H9 (cell line): ENCODE results near the gene SAMD7. TPM values are rescaled to one million over a fixed set of nuclear protein-coding genes. Genes with fewer than 3 reads are reported as not detected.

Experiments used
- DNase-seq: peaks from one replicate; pipeline ENCODE4 v3.0.0-alpha.2; 2017
- H2AFZ ChIP-seq: one replicate; pipeline ENCODE4 v1.6.1; 2013; ENCODE audit warnings: mild to moderate bottlenecking, low read length, control low read depth, moderate library complexity
- H2AK5ac ChIP-seq: 2 replicates; pipeline ENCODE4 v1.6.1; 2013; ENCODE audit warnings: low read length, control low read depth, mixed read lengths; ENCODE audit not compliant: insufficient read length
- H2BK120ac ChIP-seq: one replicate; pipeline ENCODE4 v1.6.1; 2013; ENCODE audit warnings: low read depth, mild to moderate bottlenecking, low read length, control low read depth, inconsistent platforms; ENCODE audit not compliant: poor library complexity, severe bottlenecking
- H2BK12ac ChIP-seq: 2 replicates; pipeline ENCODE4 v1.6.1; 2013; ENCODE audit warnings: low read length, control low read depth, mixed read lengths, low read depth; ENCODE audit not compliant: insufficient read length
- H2BK15ac ChIP-seq: 2 replicates; pipeline ENCODE4 v1.6.1; 2013; ENCODE audit warnings: low read depth, low read length, control low read depth
- H2BK20ac ChIP-seq: one replicate; pipeline ENCODE4 v1.6.1; 2013; ENCODE audit warnings: low read depth, mild to moderate bottlenecking, low read length, control low read depth, inconsistent platforms; ENCODE audit not compliant: poor library complexity, severe bottlenecking
- H2BK5ac ChIP-seq: 2 replicates; pipeline ENCODE4 v1.6.1; 2013; ENCODE audit warnings: low read length, control low read depth, mixed read lengths; ENCODE audit not compliant: insufficient read length
- H3K14ac ChIP-seq: 2 replicates; pipeline ENCODE4 v1.6.1; 2013; ENCODE audit warnings: low read length, control low read depth; ENCODE audit not compliant: insufficient read depth
- H3K18ac ChIP-seq: 2 replicates; pipeline ENCODE4 v1.6.1; 2013; ENCODE audit warnings: low read depth, mild to moderate bottlenecking, mixed read lengths, low read length, control low read depth; ENCODE audit not compliant: insufficient read length
- H3K23ac ChIP-seq: 2 replicates; pipeline ENCODE4 v1.6.1; 2013; ENCODE audit warnings: low read length, control low read depth, mixed read lengths, low read depth; ENCODE audit not compliant: insufficient read length
- H3K23me2 ChIP-seq: 2 replicates; pipeline ENCODE4 v1.6.1; 2013; ENCODE audit warnings: low read depth, mild to moderate bottlenecking, mixed read lengths, low read length, control low read depth; ENCODE audit not compliant: insufficient read length, poor library complexity, severe bottlenecking
- H3K27ac ChIP-seq: 2 replicates; pipeline ENCODE4 v1.5.1; 2013; ENCODE audit warnings: low read length, control low read depth, mixed read lengths, low read depth; ENCODE audit not compliant: insufficient read length
- H3K27me3 ChIP-seq: 2 replicates; pipeline ENCODE4 v1.6.1; 2013; ENCODE audit warnings: low read length, control low read depth, inconsistent platforms; ENCODE audit not compliant: insufficient read depth
- H3K4ac ChIP-seq: 2 replicates; pipeline ENCODE4 v1.6.1; 2013; ENCODE audit warnings: low read depth, mild to moderate bottlenecking, control low read depth, inconsistent platforms, low read length, moderate library complexity
- H3K4me1 ChIP-seq: 2 replicates; pipeline ENCODE4 v1.6.1; 2013; ENCODE audit warnings: low read length, control low read depth, inconsistent platforms; ENCODE audit not compliant: insufficient read depth
- H3K4me2 ChIP-seq: 2 replicates; pipeline ENCODE4 v1.6.1; 2013; ENCODE audit warnings: low read length, control low read depth, mixed read lengths; ENCODE audit not compliant: insufficient read length, insufficient read depth
- H3K56ac ChIP-seq: 2 replicates; pipeline ENCODE4 v1.6.1; 2013; ENCODE audit warnings: low read depth, mild to moderate bottlenecking, mixed read lengths, low read length, control low read depth; ENCODE audit not compliant: insufficient read length
- H3K79me1 ChIP-seq: 2 replicates; pipeline ENCODE4 v1.6.1; 2013; ENCODE audit warnings: low read depth, mild to moderate bottlenecking, moderate library complexity, low read length, control low read depth, inconsistent platforms; ENCODE audit not compliant: insufficient read depth, poor library complexity, severe bottlenecking
- H3K79me2 ChIP-seq: 2 replicates; pipeline ENCODE4 v1.6.1; 2013; ENCODE audit warnings: low read length, control low read depth, inconsistent platforms; ENCODE audit not compliant: insufficient read depth
- H3K9ac ChIP-seq: 2 replicates; pipeline ENCODE4 v1.6.1; 2013; ENCODE audit warnings: low read length, control low read depth, mixed read lengths; ENCODE audit not compliant: insufficient read length; ENCODE audit errors: extremely low read depth
- H3K9me3 ChIP-seq: one replicate; pipeline ENCODE4 v1.6.1; 2013; ENCODE audit warnings: low read depth, low read length, inconsistent platforms; ENCODE audit not compliant: control insufficient read depth
- H3T11ph ChIP-seq: one replicate; pipeline ENCODE4 v1.6.1; 2013; ENCODE audit warnings: mild to moderate bottlenecking, low read length, control low read depth, inconsistent platforms
- H4K20me1 ChIP-seq: one replicate; pipeline ENCODE4 v1.6.1; 2013; ENCODE audit not compliant: control insufficient read depth, insufficient read length, insufficient read depth
- H4K5ac ChIP-seq: 2 replicates; pipeline ENCODE4 v1.6.1; 2013; ENCODE audit warnings: low read depth, mild to moderate bottlenecking, mixed read lengths, low read length, control low read depth; ENCODE audit not compliant: insufficient read length
- H4K8ac ChIP-seq: replicated peaks from 2 replicates; pipeline ENCODE4 v1.6.1; 2013; ENCODE audit warnings: low read length, control low read depth, mixed read lengths, low read depth; ENCODE audit not compliant: insufficient read length
- H4K91ac ChIP-seq: 2 replicates; pipeline ENCODE4 v1.6.1; 2013; ENCODE audit warnings: low read depth, mild to moderate bottlenecking, moderate library complexity, mixed read lengths, low read length, control low read depth; ENCODE audit not compliant: insufficient read length
- H3K27ac Mint-ChIP-seq, 3 experiments: 2 replicates in 2 of 3; 3 replicates in 1 of 3; pipeline ENCODE4 v1.8.0; 2020 to 2021; ENCODE audit warnings: mixed read lengths in 3 of 3, mild to moderate bottlenecking in 1 of 3, moderate library complexity in 1 of 3
- H3K27me3 Mint-ChIP-seq: 2 replicates; pipeline ENCODE4 v1.8.0; 2021; ENCODE audit warnings: low read depth, mild to moderate bottlenecking, moderate library complexity, mixed read lengths
- H3K36me3 Mint-ChIP-seq, 3 experiments: 2 replicates in 2 of 3; 3 replicates in 1 of 3; pipeline ENCODE4 v1.8.0; 2020 to 2021; ENCODE audit warnings: low read depth in 3 of 3, mixed read lengths in 3 of 3; ENCODE audit not compliant: insufficient read depth in 1 of 3
- H3K4me1 Mint-ChIP-seq, 2 experiments: 2 replicates each; pipeline ENCODE4 v1.8.0; 2020; ENCODE audit warnings: mixed read lengths in 2 of 2
- H3K4me3 Mint-ChIP-seq, 2 experiments: 2 replicates in 1 of 2; 3 replicates in 1 of 2; pipeline ENCODE4 v1.8.0; 2020 to 2021; ENCODE audit warnings: mild to moderate bottlenecking in 2 of 2, mixed read lengths in 2 of 2, moderate library complexity in 1 of 2
- H3K9me3 Mint-ChIP-seq, 2 experiments: 2 replicates in 1 of 2; 3 replicates in 1 of 2; pipeline ENCODE4 v1.8.0; 2020; ENCODE audit warnings: mild to moderate bottlenecking in 2 of 2, mixed read lengths in 2 of 2, moderate library complexity in 1 of 2
- CTCF ChIP-seq: fragments of 200-600 bp; sonication (generic); conservative IDR thresholded peaks from 3 replicates; pipeline ENCODE4 v1.8.0; 2021; ENCODE audit warnings: antibody characterized with exemption, mild to moderate bottlenecking
- WGBS: extraction: QIAGEN DNeasy Blood & Tissue Kit; methylation state at CpG from one replicate; pipeline ENCODE4 v1.1.7; 2013; ENCODE audit warnings: missing lambda C conversion rate, low lambda C conversion rate, mixed read lengths; ENCODE audit not compliant: insufficient read length; ENCODE audit errors: extremely low coverage; 5-methylcytosine and 5-hydroxymethylcytosine counted together
- total RNA-seq: library from RNA; stranded (reverse); gene quantifications from 2 replicates; pipeline ENCODE4 v1.2.1, GENCODE V29; 2021

SAMD7 gene
- total RNA-seq, 1 experiment from 2014 or later: not detected

GRCh38 chr3:169914321-169914720 is 2.9 kb downstream of the SAMD7 start:
- no CpG with 5 or more reads among the region's 2 CpGs for whole genome bisulfite sequencing
- Histone ChIP-seq H2BK15ac (no peak overlapping the region), H2BK20ac (no peak overlapping the region)

More at GRCh38 chr3:169914321-169914720, 2.9 kb downstream of the SAMD7 start:
- TF ChIP-seq CTCF: no peak
- Mint-ChIP-seq H3K4me3 (no peak overlapping the region), H3K27ac (no peak overlapping the region), H3K36me3 (no peaks in the 10 kb centered on the region), H3K4me1 (no peaks in the 10 kb centered on the region), H3K27me3 (no peaks in the 10 kb centered on the region), H3K9me3 (no peaks in the 10 kb centered on the region; a peak in 2 of 5 replicates)
- H3K4ac ChIP-seq: no peak overlapping the region
- no peak overlapping the region for H3K4me2 ChIP-seq
- no peak overlapping the region for H2BK5ac ChIP-seq
- no peaks in the 10 kb centered on the region for H3K23me2 ChIP-seq
- no peak overlapping the region for H3T11ph ChIP-seq
- H3K56ac ChIP-seq: no peak overlapping the region
- H4K8ac ChIP-seq: no peak overlapping the region
- no peaks in the 10 kb centered on the region for H3K79me1 ChIP-seq
- H4K5ac ChIP-seq: no peak overlapping the region
- no peak overlapping the region for H4K91ac ChIP-seq
- no peak overlapping the region for H3K14ac ChIP-seq
- no peak overlapping the region for H2AK5ac ChIP-seq
- H3K9me3 ChIP-seq: no peaks in the 10 kb centered on the region
- no peak overlapping the region for H3K9ac ChIP-seq
- no peak overlapping the region for H3K23ac ChIP-seq
- DNase-seq: no peak
- no peak overlapping the region for H2BK120ac ChIP-seq
- H2BK12ac ChIP-seq: no peak overlapping the region
- H3K27me3 ChIP-seq: no peaks in the 10 kb centered on the region
- H2AFZ ChIP-seq: no peak overlapping the region
- no peaks in the 10 kb centered on the region for H3K4me1 ChIP-seq
- H3K79me2 ChIP-seq: no peaks in the 10 kb centered on the region
- H3K27ac ChIP-seq: no peak overlapping the region
- no peaks in the 10 kb centered on the region for H4K20me1 ChIP-seq
- no peak overlapping the region for H3K18ac ChIP-seq
